Stimulated activated CD8-positive, alpha-beta memory T cell treated with anti-CD3 and anti-CD28 coated beads, Interleukin-2, amount 100 ng/mL, for 1 hour (primary cell): ENCODE results near the gene CACNA1G.

Source experiments
- DNase-seq, 2 donors: peaks; one replicate each; pipeline ENCODE4 v3.0.0-alpha.2; 2020; ENCODE audit warnings: low read depth in 2 of 2

Gene CACNA1G

GRCh38 chr17:50672831-50673551 lies 112.5 kb downstream of the CACNA1G start:
- DNase-seq, result no peak

GRCh38 chr17:50675190-50675589 lies 114.7 kb downstream of the CACNA1G start:
- no peak for DNase-seq

- DNase-seq, result no peak
Measured at GRCh38 chr17:50675627-50676026, 115.1 kb downstream of the CACNA1G start.

- no peak for DNase-seq
Measured at GRCh38 chr17:50676065-50676975, 115.8 kb downstream of the CACNA1G start.
